ENCODE results near the gene SRRT.
"Not testable (repeated sequence)": the region's sequence is repeated elsewhere in the genome, so short reads cannot be mapped to it uniquely, and the experiment has no call there.

Gene SRRT

GRCh38 chr7:100935381-100935780 is 60.5 kb downstream of the SRRT start:
- not testable (repeated sequence) for FAIRE-seq; DNase-seq (ENCODE audit: low spot score)

GRCh38 chr7:100936167-100936566 is 61.3 kb downstream of the SRRT start:
- DNase-seq (ENCODE audit: low spot score); FAIRE-seq: not testable (repeated sequence)
